Jurkat, Clone E6-1 (cell line): Measurements from ENCODE around the gene DDX1.

ENCODE experiments used
- DNase-seq: peaks from one replicate; pipeline ENCODE4 v3.0.0-alpha.2; 2011; ENCODE audit warnings: low read depth, low spot score
- H3K4me3 ChIP-seq: 2 replicates; pipeline ENCODE4 v1.5.1; 2011; ENCODE audit warnings: mild to moderate bottlenecking, low read length, control low read depth, moderate library complexity

The DDX1 gene

GRCh38 chr2:15561574-15562344 is 29.9 kb upstream of the DDX1 start:
- no peak for DNase-seq

GRCh38 chr2:15562354-15563031 is 29.2 kb upstream of the DDX1 start:
- no peak for DNase-seq
- no peak overlapping the region for H3K4me3 ChIP-seq

More at GRCh38 chr2:15561574-15562344, 29.9 kb upstream of the DDX1 start:
- peak overlapping the region; percentile 66 for H3K4me3 ChIP-seq

GRCh38 chr2:15563227-15564100 is 28.2 kb upstream of the DDX1 start:
- DNase-seq: no peak
- H3K4me3 ChIP-seq: no peak overlapping the region

DNA sequence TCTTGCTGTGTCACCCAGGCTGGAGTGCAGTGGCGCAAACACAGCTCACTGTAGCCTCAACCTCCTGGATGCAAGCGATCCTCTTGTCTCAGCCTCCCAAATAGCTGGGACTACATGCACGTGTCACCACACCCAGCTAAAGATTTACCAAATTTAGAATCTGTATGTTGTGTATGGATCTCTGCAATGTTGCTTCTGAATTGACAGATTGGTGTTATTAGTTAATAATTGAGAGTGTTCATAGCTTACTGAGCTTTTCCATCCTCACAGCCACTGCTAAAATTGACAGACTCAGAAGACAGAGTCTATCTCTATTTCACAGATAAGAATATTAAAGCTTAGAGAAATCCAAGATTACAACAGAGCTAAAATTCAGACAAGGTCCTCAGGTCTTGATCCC is 26.3 kb upstream of the DDX1 start:
- no peak for DNase-seq
- no peak overlapping the region for H3K4me3 ChIP-seq

DNA sequence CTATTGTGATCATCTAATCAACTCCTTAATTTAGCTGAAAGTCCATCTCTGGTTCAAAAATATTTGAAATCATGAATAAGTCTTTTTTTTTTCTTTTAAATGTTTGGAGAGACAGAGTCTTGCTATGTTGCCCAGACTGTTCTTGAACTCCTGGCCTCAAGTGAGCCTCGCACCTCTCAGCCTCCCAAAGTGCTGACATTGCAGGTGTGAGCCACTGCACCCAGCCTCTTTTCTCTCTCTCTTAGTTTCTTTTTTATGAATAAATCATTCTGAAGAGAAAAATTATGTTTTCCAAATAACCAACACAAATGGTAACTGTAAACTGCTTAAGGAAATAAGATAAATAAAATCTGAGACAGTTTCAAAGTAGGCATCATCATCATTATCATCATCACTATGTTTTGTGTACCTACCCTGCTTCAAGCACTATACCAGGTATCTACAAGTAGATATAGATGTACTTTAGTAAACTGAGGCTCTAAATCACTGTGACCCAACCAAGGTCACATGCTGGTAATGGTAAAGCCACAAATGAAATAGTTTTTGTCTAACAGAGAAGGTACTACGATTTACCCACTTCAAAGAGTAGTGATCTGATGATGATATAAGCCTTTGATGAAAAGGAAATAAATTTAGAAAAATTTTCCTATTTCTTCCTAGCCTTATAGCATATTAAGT is 25.5 kb upstream of the DDX1 start:
- DNase-seq: no peak
- no peak overlapping the region for H3K4me3 ChIP-seq

- no peak overlapping the region for H3K4me3 ChIP-seq
- no peak for DNase-seq
Observed at GRCh38 chr2:15566912-15567311, 24.8 kb upstream of the DDX1 start.

DNA sequence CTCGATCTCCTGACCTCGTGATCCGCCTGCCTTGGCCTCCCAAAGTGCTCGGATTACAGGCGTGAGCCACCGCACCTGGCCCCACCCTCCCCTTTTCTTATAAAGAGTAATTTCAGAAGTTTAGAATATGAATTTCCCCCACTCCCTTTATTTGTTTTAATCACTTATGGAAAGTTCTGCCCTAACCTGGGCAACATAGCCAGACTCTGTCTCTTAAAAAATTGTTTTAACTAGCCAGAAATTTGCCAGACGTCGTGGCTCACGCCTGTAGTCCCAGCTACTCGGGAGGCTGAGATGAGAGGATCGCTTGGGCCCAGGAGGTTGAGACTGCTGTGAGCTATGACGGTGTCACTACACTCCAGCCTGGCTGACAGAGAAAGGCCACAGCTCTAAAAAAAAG is 22.8 kb upstream of the DDX1 start:
- no peak for DNase-seq
- H3K4me3 ChIP-seq: no peak overlapping the region

DNA sequence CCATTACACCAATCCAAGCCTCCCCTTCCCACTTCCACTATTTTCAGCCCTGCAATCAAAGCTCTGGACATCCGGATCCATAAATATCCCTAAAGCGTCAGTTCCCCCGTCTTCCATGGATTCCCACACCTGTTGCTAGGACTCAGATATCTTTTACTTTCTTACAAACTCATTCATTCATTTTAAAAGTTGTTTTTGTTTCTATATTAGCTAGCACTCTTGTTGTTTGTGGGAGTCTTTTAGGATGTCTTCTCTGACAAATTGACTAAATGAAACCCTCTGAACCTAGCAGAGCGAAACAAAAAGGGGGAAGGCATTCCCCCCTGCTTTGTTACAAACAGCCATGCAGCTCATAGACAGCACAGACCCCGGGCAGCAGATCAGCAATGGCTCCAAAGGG is 21.6 kb upstream of the DDX1 start:
- DNase-seq: no peak
- no peak overlapping the region for H3K4me3 ChIP-seq

- H3K4me3 ChIP-seq: no peak overlapping the region
- DNase-seq: no peak
Observed at GRCh38 chr2:15571729-15572128, 19.9 kb upstream of the DDX1 start.

- peak; percentile 79 for DNase-seq
- H3K4me3 ChIP-seq: no peak overlapping the region
Observed at GRCh38 chr2:15577071-15577735, 14.5 kb upstream of the DDX1 start.

DNA sequence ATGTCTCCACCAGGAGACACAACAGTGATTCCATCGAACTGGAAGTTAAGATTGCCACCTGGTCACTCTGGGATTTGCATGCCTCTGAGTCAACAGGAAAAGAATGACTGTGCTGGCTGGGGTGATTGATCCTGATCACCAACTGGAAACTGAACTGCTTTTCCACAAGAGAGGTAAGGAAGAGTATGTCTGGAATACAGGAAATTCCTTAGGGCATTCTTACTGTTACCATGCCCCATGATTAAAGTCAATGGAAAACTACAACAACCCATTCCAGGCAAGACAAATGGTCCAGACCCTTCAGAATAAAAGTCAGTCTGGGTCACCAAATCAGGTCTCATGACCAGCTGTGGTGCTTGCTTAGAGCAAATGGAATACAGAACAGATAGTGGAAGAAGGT is 12.0 kb upstream of the DDX1 start:
- no peak overlapping the region for H3K4me3 ChIP-seq
- DNase-seq: no peak

- no peak overlapping the region for H3K4me3 ChIP-seq
- no peak for DNase-seq
Observed at GRCh38 chr2:15580451-15580850, 11.2 kb upstream of the DDX1 start.

DNA sequence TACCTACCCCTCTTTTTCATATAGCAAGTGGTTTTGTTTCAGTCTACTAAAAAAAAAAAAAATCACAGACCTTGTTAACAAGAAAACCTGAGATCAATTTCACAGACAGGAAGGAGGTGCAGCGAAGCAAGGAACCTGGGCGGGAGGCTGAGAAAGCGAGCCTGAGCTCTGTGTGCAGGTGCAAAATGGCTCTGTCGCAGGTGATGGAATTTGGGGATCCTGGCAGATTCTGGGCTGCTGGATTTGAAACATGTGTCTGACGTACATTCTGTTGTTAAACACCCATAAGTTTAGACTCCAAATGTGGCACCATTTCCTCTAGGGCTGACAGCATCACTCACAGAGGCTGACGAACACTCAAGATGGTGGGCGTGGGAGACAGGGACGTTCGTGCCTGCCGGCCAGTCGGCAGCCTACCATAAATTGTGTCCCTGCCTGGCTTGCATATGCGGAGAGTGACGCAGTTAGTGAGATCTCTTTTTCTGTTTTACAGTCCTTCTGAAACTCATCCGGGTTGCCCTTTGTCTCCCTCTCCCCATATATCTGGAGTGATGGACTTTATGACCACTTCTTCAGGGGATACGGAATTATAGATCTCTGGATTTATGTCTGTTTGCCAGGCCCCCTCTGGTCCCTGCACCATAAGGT is 8.8 kb upstream of the DDX1 start:
- H3K4me3 ChIP-seq: no peak overlapping the region
- no peak for DNase-seq

DNA sequence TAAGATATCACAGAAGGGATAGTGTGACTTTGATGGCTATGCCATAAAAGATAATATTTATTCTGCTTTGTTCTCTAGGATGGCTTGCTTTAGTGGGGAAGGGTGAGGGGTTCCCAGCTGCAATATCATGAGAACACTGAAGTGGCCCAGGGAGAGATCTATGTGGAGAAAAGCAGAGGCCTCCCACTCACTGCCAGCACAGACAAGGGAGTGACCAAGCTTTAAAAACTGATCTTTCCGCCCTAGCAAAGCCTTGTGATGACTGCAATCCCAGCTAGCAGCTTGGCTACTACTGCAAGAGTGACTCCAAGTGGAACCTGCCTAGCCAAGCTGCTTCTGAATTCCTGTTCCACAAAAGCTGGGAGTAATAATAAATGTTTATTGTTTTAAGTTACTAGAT is 7.8 kb upstream of the DDX1 start:
- no peak overlapping the region for H3K4me3 ChIP-seq
- no peak for DNase-seq

- no peak overlapping the region for H3K4me3 ChIP-seq
- DNase-seq: no peak
Observed at GRCh38 chr2:15584316-15584715, 7.4 kb upstream of the DDX1 start.

DNA sequence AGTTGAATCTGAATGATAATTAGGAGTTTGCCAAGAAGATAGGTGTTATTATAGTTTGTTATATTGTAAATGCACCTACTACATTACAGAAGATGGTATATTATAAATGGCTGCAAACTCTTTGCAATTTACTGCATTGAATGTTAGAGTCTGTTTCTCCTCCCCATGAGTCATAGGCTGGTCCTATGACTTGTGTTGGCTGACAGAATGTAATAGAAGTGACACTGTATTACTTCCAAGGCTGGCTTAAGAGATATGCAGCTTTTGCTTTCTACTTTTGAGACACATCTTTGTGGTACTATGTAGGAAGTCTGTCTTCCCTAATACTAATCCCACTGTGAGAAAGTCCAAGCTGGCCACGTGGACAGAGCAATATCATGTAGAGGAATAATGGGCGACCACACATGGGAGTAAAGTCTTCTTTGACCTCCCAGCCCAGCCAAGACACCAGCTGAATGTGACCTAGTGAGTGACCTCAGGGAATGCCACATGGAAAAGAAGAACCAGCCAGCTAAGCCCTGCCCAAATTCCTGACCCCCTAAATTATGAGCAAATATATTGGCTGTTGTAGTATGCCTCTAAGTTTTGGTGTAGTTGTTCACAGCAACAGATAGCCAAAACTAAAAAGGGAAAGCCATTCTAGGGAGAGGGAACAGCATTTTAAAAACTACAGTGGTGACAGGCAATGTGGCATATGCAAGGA is 6.8 kb upstream of the DDX1 start:
- DNase-seq: no peak
- no peak overlapping the region for H3K4me3 ChIP-seq

DNA sequence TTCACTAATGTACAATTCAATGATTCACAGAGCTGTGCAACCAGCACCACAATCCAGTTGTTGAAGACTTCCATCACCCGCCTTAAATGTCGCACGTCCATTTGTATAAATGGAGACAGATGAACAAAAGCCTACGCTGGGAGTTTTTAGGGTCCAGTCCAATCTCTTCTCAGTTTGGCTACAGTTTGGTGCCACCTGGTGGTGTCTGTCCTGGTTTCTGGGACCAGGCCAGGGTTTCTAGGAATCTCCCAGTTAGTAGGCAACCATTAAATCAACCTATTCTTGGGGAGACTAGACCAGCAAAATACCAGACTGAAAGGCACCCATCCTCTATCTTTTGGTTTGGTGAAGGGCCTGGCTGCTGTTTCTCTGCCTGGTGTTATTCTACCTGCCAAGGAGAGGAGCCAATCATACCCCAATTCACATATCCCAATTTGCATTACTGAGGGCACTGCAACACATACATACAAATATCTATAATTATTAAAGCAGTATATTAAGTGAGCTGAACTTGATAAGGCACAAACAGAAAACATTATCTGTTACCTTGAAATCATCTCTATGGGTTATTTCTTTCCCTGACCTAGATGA is 3.2 kb upstream of the DDX1 start:
- DNase-seq: no peak
- no peak overlapping the region for H3K4me3 ChIP-seq

DNA sequence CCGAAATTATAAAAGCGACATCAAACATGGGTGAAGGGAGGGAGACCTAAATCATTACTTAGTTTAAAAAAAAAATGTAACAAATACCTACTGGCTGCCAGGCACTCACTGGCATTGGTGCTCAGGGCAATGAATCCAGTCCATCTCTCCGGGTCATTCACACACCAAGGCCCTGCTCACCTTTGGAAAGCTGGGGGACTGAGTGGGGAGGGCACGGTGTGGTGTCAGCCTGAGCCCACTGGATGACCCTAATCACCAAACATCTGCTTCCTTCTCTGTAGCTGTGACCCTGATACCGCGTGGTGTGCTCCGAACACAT is 336 bp upstream of the DDX1 start:
- DNase-seq: no peak
- H3K4me3 ChIP-seq: peak overlapping the region; percentile 89
